GM12878 (cell line): ENCODE measurements around the gene PRICKLE3. TPM values are rescaled to one million over a fixed set of nuclear protein-coding genes. Genes with fewer than 3 reads are reported as not detected.

Experiments used
- ATAC-seq: fragments of 200-7000 bp; cut with Tn5 transposase; 3 replicates; pipeline ENCODE4 v1.9.1; 2020; ENCODE audit warnings: mild to moderate bottlenecking, moderate library complexity
- BruUV-seq: library from RNA; stranded (reverse); fragments of 400-500 nt; replicated peaks from 2 replicates; lab custom pipeline; 2021; lab: Mats Ljungman, UMichigan
- CTCF ChIA-PET: fragments of 300-600 bp; sonication (Branson Sonifier 250); formaldehyde crosslinking; extraction: SDS; loops from one replicate; lab custom pipeline; 2021; ENCODE audit warnings: inconsistent platforms; lab: Yijun Ruan, JAX
- POLR2A ChIA-PET: fragments of 350-600 bp; formaldehyde crosslinking; extraction: SDS; loops from one replicate; lab custom pipeline; 2021; ENCODE audit warnings: inconsistent platforms; lab: Charles Lee
- RAD21 ChIA-PET: fragments of 300-600 bp; sonication (Branson Sonifier 250); formaldehyde crosslinking; loops from one replicate; lab custom pipeline; 2023; ENCODE audit warnings: antibody characterized with exemption; ENCODE audit not compliant: unreplicated experiment; lab: Charles Lee
- SMC1A ChIA-PET: fragments of 300-600 bp; sonication (Branson Sonifier 250); formaldehyde crosslinking; loops from one replicate; lab custom pipeline; 2023; ENCODE audit not compliant: unreplicated experiment, uncharacterized antibody; lab: Charles Lee
- DNase-seq: peaks from one replicate; pipeline ENCODE4 v3.0.0-alpha.2; 2011; ENCODE audit warnings: low read depth, low spot score
- FAIRE-seq: peaks from 3 replicates; lab custom pipeline; 2011; peaks lifted over from hg19 to GRCh38; lab: Jason Lieb, UNC
- H2AFZ ChIP-seq: 2 replicates; pipeline ENCODE4 v1.6.0; 2011; ENCODE audit warnings: low read depth, low read length, control low read depth; ENCODE audit not compliant: control insufficient read depth
- H3K27ac ChIP-seq: 2 replicates; pipeline ENCODE4 v1.5.1; 2011; ENCODE audit warnings: control low read depth; ENCODE audit not compliant: control insufficient read depth, insufficient read depth
- H3K27me3 ChIP-seq, 2 experiments: replicated peaks in 1 of 2; 2 replicates each; pipeline versions ENCODE4 v1.6.0 to v1.6.1; 2011; ENCODE audit warnings: low read length in 1 of 2; ENCODE audit not compliant: control insufficient read depth in 2 of 2, insufficient read depth in 2 of 2
- H3K36me3 ChIP-seq, 2 experiments: 2 replicates each; pipeline ENCODE4 v1.5.1; 2011; ENCODE audit warnings: low read length in 1 of 2; ENCODE audit not compliant: control insufficient read depth in 2 of 2, insufficient read depth in 2 of 2
- H3K4me1 ChIP-seq: 2 replicates; pipeline ENCODE4 v1.6.1; 2011; ENCODE audit warnings: mild to moderate bottlenecking, low read length, moderate library complexity, mixed read lengths; ENCODE audit not compliant: control insufficient read depth, insufficient read depth
- H3K4me2 ChIP-seq: 2 replicates; pipeline ENCODE4 v1.6.0; 2011; ENCODE audit warnings: control low read depth; ENCODE audit not compliant: control insufficient read depth, insufficient read depth
- H3K4me3 ChIP-seq: fragments of 200-600 bp; sonication (generic); 2 replicates; pipeline ENCODE4 v1.5.1; 2016
- H3K79me2 ChIP-seq: 2 replicates; pipeline ENCODE4 v1.6.0; 2011; ENCODE audit warnings: low read length; ENCODE audit not compliant: control insufficient read depth, insufficient read depth
- H3K9ac ChIP-seq: 2 replicates; pipeline ENCODE4 v1.8.0; 2011; ENCODE audit warnings: low read length, control low read depth, mixed read lengths; ENCODE audit not compliant: control insufficient read depth, insufficient read depth
- H3K9me3 ChIP-seq: replicated peaks from 3 replicates; pipeline ENCODE4 v1.5.1; 2011; ENCODE audit warnings: mild to moderate bottlenecking, low read length; ENCODE audit not compliant: control insufficient read depth, insufficient read depth
- H4K20me1 ChIP-seq: 2 replicates; pipeline ENCODE4 v1.6.0; 2011; ENCODE audit not compliant: control insufficient read depth, insufficient read depth
- FOXK2 ChIP-seq: fragments of 450-650 bp; IDR thresholded peaks from 2 replicates; pipeline ENCODE4 v1.6.1; 2017; ENCODE audit warnings: mild to moderate bottlenecking, moderate library complexity
- HDAC2 ChIP-seq: fragments of 200-600 bp; sonication (generic); IDR thresholded peaks from 2 replicates; pipeline ENCODE4 v1.6.1; 2017
- MYC ChIP-seq: IDR thresholded peaks from 2 replicates; pipeline ENCODE4 v1.6.1; 2011; ENCODE audit warnings: mild to moderate bottlenecking, low read length, moderate library complexity, inconsistent platforms; ENCODE audit not compliant: insufficient read depth, insufficient replicate concordance, insufficient read length, severe bottlenecking
- NR2C1 ChIP-seq: fragments of 450-650 bp; IDR thresholded peaks from 2 replicates; pipeline ENCODE4 v1.6.1; 2017; ENCODE audit warnings: antibody characterized with exemption, mild to moderate bottlenecking, moderate library complexity
- PAX8 ChIP-seq: fragments of 450-650 bp; IDR thresholded peaks from 2 replicates; pipeline ENCODE4 v1.6.1; 2017; ENCODE audit warnings: mild to moderate bottlenecking, moderate library complexity
- RBBP5 ChIP-seq: fragments of 200-600 bp; sonication (generic); conservative IDR thresholded peaks from 2 replicates; pipeline ENCODE4 v1.6.1; 2016
- ZBED1 ChIP-seq: IDR thresholded peaks from 2 replicates; pipeline ENCODE4 v1.6.1; 2016; ENCODE audit warnings: borderline replicate concordance
- ZNF274 ChIP-seq: IDR thresholded peaks from one replicate; pipeline ENCODE4 v1.8.0; 2011; ENCODE audit not compliant: insufficient read length, insufficient read depth
- ZZZ3 ChIP-seq: IDR thresholded peaks from 2 replicates; pipeline ENCODE4 v1.6.1; 2011; ENCODE audit warnings: low read depth; ENCODE audit not compliant: control insufficient read depth, insufficient read length
- whole genome bisulfite sequencing: methylation state at CpG from one replicate; pipeline ENCODE4 v1.1.6; 2016; ENCODE audit warnings: low lambda C conversion rate; ENCODE audit not compliant: insufficient replicate concordance, insufficient coverage; ENCODE audit errors: missing lambda C conversion rate; 5-methylcytosine and 5-hydroxymethylcytosine counted together
- in situ Hi-C: fragments of 300-500 bp; cut with MboI; formaldehyde crosslinking; loops from 9 replicates; pipeline ENCODE4 v1.14.3; 2018; ENCODE audit warnings: mixed read lengths
- intact Hi-C: fragments of 100-400 bp; cut with micrococcal nuclease; formaldehyde crosslinking; loops from one replicate; pipeline ENCODE4 v1.14.2; 2022; ENCODE audit not compliant: unreplicated experiment
- polyA plus RNA-seq, 11 experiments: library from polyadenylated mRNA; depleted of rRNA in 4 of 11; unstranded in 6 of 11; stranded (reverse) in 5 of 11; fragments of >200 nt; fragmentation: Nextera tagmentation in 4 of 11; fragmentation: Illumina TruSeq in 1 of 11; extraction: Ambion mirVana in 4 of 11; extraction: Trizol in 1 of 11; gene quantifications; 1 replicate in 1 of 11; 2 replicates in 10 of 11; pipeline versions ENCODE4 v1.2.1 to v1.2.3, GENCODE V29; 2011 to 2016; ENCODE audit warnings: inconsistent platforms in 2 of 11, missing spikeins in 2 of 11, low read depth in 1 of 11
- total RNA-seq, 4 experiments: library from RNA; depleted of rRNA in 3 of 4; stranded (reverse); fragments of >200 nt in 3 of 4; fragmentation: Illumina TruSeq in 1 of 4; extraction: Trizol in 1 of 4; gene quantifications; 2 replicates each; pipeline versions ENCODE4 v1.2.1 to v1.2.3, GENCODE V29; 2013 to 2021
- TF ChIP-seq, protein P1 (sequence below): fragments of 450-650 bp; IDR thresholded peaks from 2 replicates; pipeline ENCODE4 v1.6.1; 2017; ENCODE audit warnings: mild to moderate bottlenecking, moderate library complexity
- TF ChIP-seq, protein P2 (sequence below): fragments of 450-650 bp; IDR thresholded peaks from 2 replicates; pipeline ENCODE4 v1.6.1; 2017; ENCODE audit warnings: borderline replicate concordance
- TF ChIP-seq, protein P3 (sequence below): fragments of 450-650 bp; formaldehyde crosslinking; IDR thresholded peaks from 2 replicates; pipeline ENCODE4 v1.5.0; 2022; ENCODE audit warnings: mild to moderate bottlenecking, missing genetic modification characterization
- TF ChIP-seq, protein P4 (sequence below): fragments of 450-650 bp; IDR thresholded peaks from 2 replicates; pipeline ENCODE4 v1.6.1; 2017; ENCODE audit warnings: mild to moderate bottlenecking

PRICKLE3 gene
- total and polyA plus RNA-seq, 10 of the 15 experiments (the other 5 are each of a cell fraction or from before 2014, with no cell fraction given) = 0.69 to 17.4 (median 7.6) TPM

DNA sequence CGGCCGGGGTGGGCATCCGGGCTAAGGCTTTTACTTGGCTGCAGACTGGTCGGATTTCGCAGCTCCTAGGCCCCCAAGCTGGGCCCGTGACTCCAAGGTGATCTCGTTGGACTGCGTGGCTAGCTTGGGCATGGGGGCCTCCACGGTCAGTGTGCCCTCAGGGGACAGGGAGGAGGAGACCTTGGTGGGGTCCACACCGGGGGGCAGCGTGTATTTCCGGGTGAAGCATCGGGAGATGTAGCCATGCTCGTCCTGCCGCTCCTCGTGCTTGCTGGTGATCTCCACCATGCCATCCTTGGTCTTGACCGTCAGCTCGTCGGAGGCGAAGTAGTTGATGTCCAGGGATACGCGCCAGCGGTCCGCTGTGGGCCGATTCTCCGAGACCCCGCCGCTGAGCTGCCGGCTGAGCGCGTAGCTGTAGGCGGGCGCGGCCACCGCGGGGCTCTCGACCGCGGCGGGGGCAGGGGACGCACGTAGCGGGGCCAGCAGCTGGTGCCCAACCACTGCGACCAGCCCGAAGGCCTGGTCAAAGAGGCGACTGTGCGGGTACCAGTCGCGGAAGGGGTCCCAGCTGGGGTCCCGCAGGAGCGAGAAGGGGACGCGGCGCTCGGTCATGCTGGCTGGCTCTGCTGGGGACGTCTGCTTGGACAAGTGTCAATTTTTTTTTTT is 47.8 kb upstream of the PRICKLE3 start:
- FAIRE-seq (no peak), DNase-seq (no peak), ATAC-seq (no peak)
- Histone ChIP-seq H3K4me2 (no peak overlapping the region), H3K27me3 (no peaks in the 10 kb centered on the region), H3K36me3 (no peaks in the 10 kb centered on the region), H3K4me3 (no peak overlapping the region), H4K20me1 (no peaks in the 10 kb centered on the region), H3K9ac (no peak overlapping the region), H3K9me3 (no peaks in the 10 kb centered on the region; the same call in 2 of the 3 replicates), H3K4me1 (peaks cover 5% of the 10 kb centered on the region), H3K79me2 (peaks cover 3% of the 10 kb centered on the region; the same call in 1 of the 2 replicates), H2AFZ (no peak overlapping the region), H3K27ac (no peak overlapping the region)
- ChIA-PET POLR2A (interaction anchor here (0.7 kb wide), 1 partner anchor 33 kb away, joined by 3 read pairs; no protein-coding TSS in a partner anchor), RAD21 (interaction anchor here (1.4 kb wide), 1 partner anchor 43 kb away, joined by 6 read pairs; no protein-coding TSS in a partner anchor), SMC1A (no interaction called here), CTCF (no interaction called here)
- in situ Hi-C loops (no loop called here), intact Hi-C loops (no loop called here)
- WGBS = 86% methylated on average over 55 of the region's 56 CpGs
- no TSS peak for BruUV-seq
- no peak for TF ChIP-seq ZZZ3
- TF ChIP-seq MYC = no peak
- no peak for TF ChIP-seq ZBED1
- TF ChIP-seq, protein P1, sequence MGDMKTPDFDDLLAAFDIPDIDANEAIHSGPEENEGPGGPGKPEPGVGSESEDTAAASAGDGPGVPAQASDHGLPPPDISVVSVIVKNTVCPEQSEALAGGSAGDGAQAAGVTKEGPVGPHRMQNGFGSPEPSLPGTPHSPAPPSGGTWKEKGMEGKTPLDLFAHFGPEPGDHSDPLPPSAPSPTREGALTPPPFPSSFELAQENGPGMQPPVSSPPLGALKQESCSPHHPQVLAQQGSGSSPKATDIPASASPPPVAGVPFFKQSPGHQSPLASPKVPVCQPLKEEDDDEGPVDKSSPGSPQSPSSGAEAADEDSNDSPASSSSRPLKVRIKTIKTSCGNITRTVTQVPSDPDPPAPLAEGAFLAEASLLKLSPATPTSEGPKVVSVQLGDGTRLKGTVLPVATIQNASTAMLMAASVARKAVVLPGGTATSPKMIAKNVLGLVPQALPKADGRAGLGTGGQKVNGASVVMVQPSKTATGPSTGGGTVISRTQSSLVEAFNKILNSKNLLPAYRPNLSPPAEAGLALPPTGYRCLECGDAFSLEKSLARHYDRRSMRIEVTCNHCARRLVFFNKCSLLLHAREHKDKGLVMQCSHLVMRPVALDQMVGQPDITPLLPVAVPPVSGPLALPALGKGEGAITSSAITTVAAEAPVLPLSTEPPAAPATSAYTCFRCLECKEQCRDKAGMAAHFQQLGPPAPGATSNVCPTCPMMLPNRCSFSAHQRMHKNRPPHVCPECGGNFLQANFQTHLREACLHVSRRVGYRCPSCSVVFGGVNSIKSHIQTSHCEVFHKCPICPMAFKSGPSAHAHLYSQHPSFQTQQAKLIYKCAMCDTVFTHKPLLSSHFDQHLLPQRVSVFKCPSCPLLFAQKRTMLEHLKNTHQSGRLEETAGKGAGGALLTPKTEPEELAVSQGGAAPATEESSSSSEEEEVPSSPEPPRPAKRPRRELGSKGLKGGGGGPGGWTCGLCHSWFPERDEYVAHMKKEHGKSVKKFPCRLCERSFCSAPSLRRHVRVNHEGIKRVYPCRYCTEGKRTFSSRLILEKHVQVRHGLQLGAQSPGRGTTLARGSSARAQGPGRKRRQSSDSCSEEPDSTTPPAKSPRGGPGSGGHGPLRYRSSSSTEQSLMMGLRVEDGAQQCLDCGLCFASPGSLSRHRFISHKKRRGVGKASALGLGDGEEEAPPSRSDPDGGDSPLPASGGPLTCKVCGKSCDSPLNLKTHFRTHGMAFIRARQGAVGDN = no peak
- TF ChIP-seq RBBP5 = no peak
- no peak for TF ChIP-seq NR2C1
- TF ChIP-seq, protein P2, sequence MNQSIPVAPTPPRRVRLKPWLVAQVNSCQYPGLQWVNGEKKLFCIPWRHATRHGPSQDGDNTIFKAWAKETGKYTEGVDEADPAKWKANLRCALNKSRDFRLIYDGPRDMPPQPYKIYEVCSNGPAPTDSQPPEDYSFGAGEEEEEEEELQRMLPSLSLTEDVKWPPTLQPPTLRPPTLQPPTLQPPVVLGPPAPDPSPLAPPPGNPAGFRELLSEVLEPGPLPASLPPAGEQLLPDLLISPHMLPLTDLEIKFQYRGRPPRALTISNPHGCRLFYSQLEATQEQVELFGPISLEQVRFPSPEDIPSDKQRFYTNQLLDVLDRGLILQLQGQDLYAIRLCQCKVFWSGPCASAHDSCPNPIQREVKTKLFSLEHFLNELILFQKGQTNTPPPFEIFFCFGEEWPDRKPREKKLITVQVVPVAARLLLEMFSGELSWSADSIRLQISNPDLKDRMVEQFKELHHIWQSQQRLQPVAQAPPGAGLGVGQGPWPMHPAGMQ = no peak
- no peak for TF ChIP-seq ZNF274
- TF ChIP-seq HDAC2 = no peak
- TF ChIP-seq, protein P3, sequence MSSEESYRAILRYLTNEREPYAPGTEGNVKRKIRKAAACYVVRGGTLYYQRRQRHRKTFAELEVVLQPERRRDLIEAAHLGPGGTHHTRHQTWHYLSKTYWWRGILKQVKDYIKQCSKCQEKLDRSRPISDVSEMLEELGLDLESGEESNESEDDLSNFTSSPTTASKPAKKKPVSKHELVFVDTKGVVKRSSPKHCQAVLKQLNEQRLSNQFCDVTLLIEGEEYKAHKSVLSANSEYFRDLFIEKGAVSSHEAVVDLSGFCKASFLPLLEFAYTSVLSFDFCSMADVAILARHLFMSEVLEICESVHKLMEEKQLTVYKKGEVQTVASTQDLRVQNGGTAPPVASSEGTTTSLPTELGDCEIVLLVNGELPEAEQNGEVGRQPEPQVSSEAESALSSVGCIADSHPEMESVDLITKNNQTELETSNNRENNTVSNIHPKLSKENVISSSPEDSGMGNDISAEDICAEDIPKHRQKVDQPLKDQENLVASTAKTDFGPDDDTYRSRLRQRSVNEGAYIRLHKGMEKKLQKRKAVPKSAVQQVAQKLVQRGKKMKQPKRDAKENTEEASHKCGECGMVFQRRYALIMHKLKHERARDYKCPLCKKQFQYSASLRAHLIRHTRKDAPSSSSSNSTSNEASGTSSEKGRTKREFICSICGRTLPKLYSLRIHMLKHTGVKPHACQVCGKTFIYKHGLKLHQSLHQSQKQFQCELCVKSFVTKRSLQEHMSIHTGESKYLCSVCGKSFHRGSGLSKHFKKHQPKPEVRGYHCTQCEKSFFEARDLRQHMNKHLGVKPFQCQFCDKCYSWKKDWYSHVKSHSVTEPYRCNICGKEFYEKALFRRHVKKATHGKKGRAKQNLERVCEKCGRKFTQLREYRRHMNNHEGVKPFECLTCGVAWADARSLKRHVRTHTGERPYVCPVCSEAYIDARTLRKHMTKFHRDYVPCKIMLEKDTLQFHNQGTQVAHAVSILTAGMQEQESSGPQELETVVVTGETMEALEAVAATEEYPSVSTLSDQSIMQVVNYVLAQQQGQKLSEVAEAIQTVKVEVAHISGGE = no peak
- no peak for TF ChIP-seq PAX8
- TF ChIP-seq, protein P4, sequence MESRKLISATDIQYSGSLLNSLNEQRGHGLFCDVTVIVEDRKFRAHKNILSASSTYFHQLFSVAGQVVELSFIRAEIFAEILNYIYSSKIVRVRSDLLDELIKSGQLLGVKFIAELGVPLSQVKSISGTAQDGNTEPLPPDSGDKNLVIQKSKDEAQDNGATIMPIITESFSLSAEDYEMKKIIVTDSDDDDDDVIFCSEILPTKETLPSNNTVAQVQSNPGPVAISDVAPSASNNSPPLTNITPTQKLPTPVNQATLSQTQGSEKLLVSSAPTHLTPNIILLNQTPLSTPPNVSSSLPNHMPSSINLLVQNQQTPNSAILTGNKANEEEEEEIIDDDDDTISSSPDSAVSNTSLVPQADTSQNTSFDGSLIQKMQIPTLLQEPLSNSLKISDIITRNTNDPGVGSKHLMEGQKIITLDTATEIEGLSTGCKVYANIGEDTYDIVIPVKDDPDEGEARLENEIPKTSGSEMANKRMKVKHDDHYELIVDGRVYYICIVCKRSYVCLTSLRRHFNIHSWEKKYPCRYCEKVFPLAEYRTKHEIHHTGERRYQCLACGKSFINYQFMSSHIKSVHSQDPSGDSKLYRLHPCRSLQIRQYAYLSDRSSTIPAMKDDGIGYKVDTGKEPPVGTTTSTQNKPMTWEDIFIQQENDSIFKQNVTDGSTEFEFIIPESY = no peak
- TF ChIP-seq FOXK2 = no peak
